GM19395 (cell line): ENCODE measurements around the gene SORBS1.

Experiments used
- ATAC-seq: cut with Tn5 transposase; IDR thresholded peaks from one replicate; pipeline ENCODE4 v1.9.1; 2021; ENCODE audit warnings: mild to moderate bottlenecking, moderate library complexity; ENCODE audit not compliant: unreplicated experiment

SORBS1 gene

GRCh38 chr10:95542330-95542729 lies 18.8 kb downstream of the SORBS1 start:
- no peak for ATAC-seq

GRCh38 chr10:95540514-95541052 lies 20.6 kb downstream of the SORBS1 start:
- ATAC-seq, result no peak

- no peak for ATAC-seq
Measured at GRCh38 chr10:95539560-95540284, 21.4 kb downstream of the SORBS1 start.

GRCh38 chr10:95538412-95538811 lies 22.8 kb downstream of the SORBS1 start:
- ATAC-seq, result no peak

GRCh38 chr10:95537542-95537927 lies 23.6 kb downstream of the SORBS1 start:
- no peak for ATAC-seq

GRCh38 chr10:95536894-95537541 lies 24.2 kb downstream of the SORBS1 start:
- ATAC-seq, result no peak

- no peak for ATAC-seq
Measured at GRCh38 chr10:95536017-95536416, 25.2 kb downstream of the SORBS1 start.

GRCh38 chr10:95535526-95535925 lies 25.6 kb downstream of the SORBS1 start:
- no peak for ATAC-seq

GRCh38 chr10:95533590-95533989 lies 27.6 kb downstream of the SORBS1 start:
- no peak for ATAC-seq

GRCh38 chr10:95532536-95532935 lies 28.6 kb downstream of the SORBS1 start:
- ATAC-seq, result no peak

- no peak for ATAC-seq
Measured at GRCh38 chr10:95531994-95532399, 29.2 kb downstream of the SORBS1 start.

- ATAC-seq, result no peak
Measured at GRCh38 chr10:95531058-95531809, 29.9 kb downstream of the SORBS1 start.

- no peak for ATAC-seq
Measured at GRCh38 chr10:95530561-95530960, 30.6 kb downstream of the SORBS1 start.

- ATAC-seq, result no peak
Measured at GRCh38 chr10:95530029-95530428, 31.1 kb downstream of the SORBS1 start.

GRCh38 chr10:95526044-95526443 lies 35.1 kb downstream of the SORBS1 start:
- ATAC-seq, result no peak

GRCh38 chr10:95525033-95525418 lies 36.1 kb downstream of the SORBS1 start:
- no peak for ATAC-seq

GRCh38 chr10:95524358-95525032 lies 36.7 kb downstream of the SORBS1 start:
- no peak for ATAC-seq

GRCh38 chr10:95522117-95522516 lies 39.1 kb downstream of the SORBS1 start:
- ATAC-seq, result no peak

- no peak for ATAC-seq
Measured at GRCh38 chr10:95520617-95521016, 40.6 kb downstream of the SORBS1 start.

GRCh38 chr10:95518455-95519452 lies 42.4 kb downstream of the SORBS1 start:
- ATAC-seq, result no peak
